GOT3 (cell line): Measurements from ENCODE around the gene SFTPA2.
A peak's percentile ranks its signal among the peaks of the same experiment; 100 is the strongest.
"Not testable (repeated sequence)": the region's sequence is repeated elsewhere in the genome, so short reads cannot be mapped to it uniquely, and the experiment has no call there.

Source experiments
- DNase-seq: peaks from one replicate; lab custom pipeline; 2025; ENCODE audit warnings: mixed read lengths; lab: John Stamatoyannopoulos, UW

Gene SFTPA2

GRCh38 chr10:79560160-79560709, at the start of gene SFTPA2:
Gene SFTPA2 (minus strand): TSS chr10:79560407. CDS start chr10:79559483, 924 bp downstream.
- no peak for DNase-seq

GRCh38 chr10:79608505-79609375, 48.5 kb upstream of the SFTPA2 start:
- DNase-seq: no peak

- DNase-seq: no peak
Observed at GRCh38 chr10:79605308-79605707, 45.1 kb upstream of the SFTPA2 start.

GRCh38 chr10:79604294-79604693, 44.1 kb upstream of the SFTPA2 start:
- DNase-seq: no peak

GRCh38 chr10:79602953-79603352, 42.7 kb upstream of the SFTPA2 start:
- DNase-seq: no peak

GRCh38 chr10:79601939-79602338, 41.7 kb upstream of the SFTPA2 start:
- DNase-seq: no peak

- not testable (repeated sequence) for DNase-seq
Observed at GRCh38 chr10:79599644-79600043, 39.4 kb upstream of the SFTPA2 start.

- no peak for DNase-seq
Observed at GRCh38 chr10:79595510-79595909, 35.3 kb upstream of the SFTPA2 start.

- DNase-seq: not testable (repeated sequence)
Observed at GRCh38 chr10:79594565-79594964, 34.4 kb upstream of the SFTPA2 start.

- DNase-seq: no peak
Observed at GRCh38 chr10:79593377-79593776, 33.2 kb upstream of the SFTPA2 start.

- DNase-seq: no peak
Observed at GRCh38 chr10:79588800-79589199, 28.6 kb upstream of the SFTPA2 start.

GRCh38 chr10:79586933-79587332, 26.7 kb upstream of the SFTPA2 start:
- no peak for DNase-seq

GRCh38 chr10:79585870-79586527, 25.8 kb upstream of the SFTPA2 start:
- DNase-seq: no peak

- DNase-seq: no peak
Observed at GRCh38 chr10:79583488-79584024, 23.3 kb upstream of the SFTPA2 start.

GRCh38 chr10:79582954-79583353, 22.7 kb upstream of the SFTPA2 start:
- not testable (repeated sequence) for DNase-seq

- no peak for DNase-seq
Observed at GRCh38 chr10:79582096-79582495, 21.9 kb upstream of the SFTPA2 start.

GRCh38 chr10:79581044-79581443, 20.8 kb upstream of the SFTPA2 start:
- no peak for DNase-seq

GRCh38 chr10:79579361-79579760, 19.2 kb upstream of the SFTPA2 start:
- no peak for DNase-seq

GRCh38 chr10:79570624-79571023, 10.4 kb upstream of the SFTPA2 start:
- DNase-seq: not testable (repeated sequence)

GRCh38 chr10:79563426-79563825, 3.2 kb upstream of the SFTPA2 start:
- DNase-seq: no peak

GRCh38 chr10:79562135-79562756, 2.0 kb upstream of the SFTPA2 start:
- DNase-seq: peak; percentile 5

GRCh38 chr10:79561257-79561656, 1.1 kb upstream of the SFTPA2 start:
- DNase-seq: no peak
